H7 (cell line): ENCODE measurements around the gene HNRNPK. TPM values are rescaled to one million over a fixed set of nuclear protein-coding genes. Genes with fewer than 3 reads are reported as not detected.

Source experiments
- DNase-seq: peaks from one replicate; pipeline ENCODE4 v3.0.0; 2012
- H3K27me3 ChIP-seq: 2 replicates; pipeline ENCODE4 v1.6.0; 2011; ENCODE audit warnings: mild to moderate bottlenecking, low read length; ENCODE audit not compliant: control insufficient read depth, insufficient read depth
- H3K36me3 ChIP-seq: replicated peaks from 2 replicates; pipeline ENCODE4 v1.5.1; 2011; ENCODE audit warnings: low read length; ENCODE audit not compliant: control insufficient read depth, insufficient read depth
- H3K4me3 ChIP-seq: 2 replicates; pipeline ENCODE4 v1.5.1; 2011; ENCODE audit warnings: low read depth, mild to moderate bottlenecking, control low read depth, low read length, moderate library complexity; ENCODE audit not compliant: insufficient read depth
- total RNA-seq: library from RNA; depleted of rRNA; stranded (reverse); fragments of >200 nt; shearing (Covaris generic); gene quantifications from 2 replicates; pipeline ENCODE4 v1.2.3, GENCODE V29; 2014; rRNA removed

HNRNPK gene
- 572 and 604 TPM in 2 replicates for total RNA-seq

- peak; percentile 99 for DNase-seq
- no peaks in the 10 kb centered on the region for H3K27me3 ChIP-seq
- peak within 1 kb of the TSS; percentile 97 for H3K4me3 ChIP-seq
- peaks cover 24% of the 10 kb centered on the region for H3K36me3 ChIP-seq
Measured at GRCh38 chr9:83979812-83980394, at the start of gene HNRNPK. HNRNPK (minus strand) TSS chr9:83980215; CDS start chr9:83978252, 1,963 bp downstream.

- Histone ChIP-seq H3K4me3 (no peak overlapping the region), H3K36me3 (no peaks in the 10 kb centered on the region), H3K27me3 (no peaks in the 10 kb centered on the region)
- no peak for DNase-seq
Measured at GRCh38 chr9:84027201-84027600, 47.2 kb upstream of the HNRNPK start.

DNA sequence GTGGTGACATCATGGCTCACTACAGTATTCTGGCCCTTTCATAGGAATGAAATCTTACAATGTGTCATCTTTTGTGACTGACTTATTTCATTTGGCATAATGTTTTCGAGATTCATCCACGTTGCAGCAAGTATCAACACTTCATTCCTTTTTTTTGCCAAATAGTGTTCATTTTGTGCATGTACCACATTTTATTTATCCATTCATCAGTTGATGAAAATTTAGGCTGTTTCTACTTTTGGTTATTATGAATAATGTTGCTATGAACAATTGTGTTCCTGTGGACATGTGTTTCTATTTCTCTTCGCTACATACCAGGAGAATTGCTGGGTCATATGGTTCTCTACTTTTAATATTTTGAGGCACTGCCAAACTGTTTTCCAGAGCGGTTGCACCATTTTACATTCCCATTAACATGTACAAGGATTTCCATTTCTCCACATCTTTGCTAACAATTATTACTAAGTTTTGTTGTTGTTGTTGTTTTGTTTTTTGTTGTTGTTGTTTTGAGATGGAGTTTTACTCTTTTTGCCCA is 44.1 kb upstream of the HNRNPK start:
- no peaks in the 10 kb centered on the region for H3K27me3 ChIP-seq
- no peak overlapping the region for H3K4me3 ChIP-seq
- no peak for DNase-seq
- H3K36me3 ChIP-seq, result no peaks in the 10 kb centered on the region

DNA sequence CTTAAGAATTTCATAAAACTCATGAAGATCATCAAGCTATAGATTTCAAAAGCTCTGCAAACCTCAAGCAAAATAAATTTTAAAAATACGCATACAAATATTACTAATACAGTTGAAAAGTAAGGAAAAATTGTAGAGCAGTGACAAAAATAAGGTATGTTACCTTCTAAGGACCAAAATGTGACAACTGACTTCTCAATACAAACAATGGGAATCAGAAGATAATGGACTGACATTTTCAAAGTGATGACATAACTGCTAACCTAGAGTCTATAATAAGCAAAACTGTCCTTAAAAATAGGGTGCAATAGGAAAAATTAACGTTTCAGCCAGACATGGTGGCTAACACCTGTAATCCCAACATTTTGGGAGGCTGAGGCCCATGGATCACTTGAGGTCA is 27.6 kb upstream of the HNRNPK start:
- Histone ChIP-seq H3K27me3 (no peaks in the 10 kb centered on the region), H3K36me3 (no peaks in the 10 kb centered on the region; the same call in 1 of the 2 replicates), H3K4me3 (no peak overlapping the region)
- DNase-seq, result no peak

- H3K27me3 ChIP-seq, result no peaks in the 10 kb centered on the region
- DNase-seq, result no peak
Measured at GRCh38 chr9:84003246-84003645, 23.2 kb upstream of the HNRNPK start.

GRCh38 chr9:84002344-84002743 is 22.3 kb upstream of the HNRNPK start:
- no peak overlapping the region for H3K4me3 ChIP-seq
- peaks cover 2% of the 10 kb centered on the region for H3K36me3 ChIP-seq
- DNase-seq, result no peak
- H3K27me3 ChIP-seq, result no peaks in the 10 kb centered on the region

More at GRCh38 chr9:84003246-84003645, 23.2 kb upstream of the HNRNPK start:
- peaks cover 2% of the 10 kb centered on the region for H3K36me3 ChIP-seq
- H3K4me3 ChIP-seq, result no peak overlapping the region

DNA sequence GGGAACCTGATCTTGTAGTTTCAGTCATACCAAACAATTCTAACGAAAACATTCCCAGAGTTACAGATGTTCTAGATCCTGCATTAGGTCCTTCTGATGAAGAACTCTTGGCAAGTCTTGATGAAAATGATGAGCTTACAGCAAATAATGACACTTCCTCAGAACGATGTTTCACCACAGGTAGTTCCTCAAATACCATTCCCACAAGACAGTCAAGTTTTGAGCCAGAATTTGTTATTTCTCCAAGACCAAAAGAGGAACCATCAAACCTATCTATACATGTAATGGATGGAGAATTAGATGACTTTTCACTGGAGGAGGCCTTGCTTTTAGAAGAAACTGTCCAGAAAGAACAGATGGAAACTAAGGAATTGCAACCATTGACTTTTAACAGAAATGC is 21.6 kb upstream of the HNRNPK start:
- H3K27me3 ChIP-seq, result no peaks in the 10 kb centered on the region
- DNase-seq, result no peak
- H3K36me3 ChIP-seq, result peaks cover 2% of the 10 kb centered on the region
- H3K4me3 ChIP-seq, result no peak overlapping the region

- Histone ChIP-seq H3K4me3 (no peak overlapping the region), H3K36me3 (peaks cover 2% of the 10 kb centered on the region), H3K27me3 (no peaks in the 10 kb centered on the region)
- DNase-seq, result no peak
Measured at GRCh38 chr9:84000186-84000585, 20.2 kb upstream of the HNRNPK start.

- no peak for DNase-seq
- Histone ChIP-seq H3K36me3 (peaks cover 2% of the 10 kb centered on the region), H3K4me3 (no peak overlapping the region), H3K27me3 (no peaks in the 10 kb centered on the region)
Measured at GRCh38 chr9:83999141-83999918, 19.3 kb upstream of the HNRNPK start.

GRCh38 chr9:83996126-83996525 is 16.1 kb upstream of the HNRNPK start:
- Histone ChIP-seq H3K27me3 (no peaks in the 10 kb centered on the region), H3K36me3 (no peaks in the 10 kb centered on the region; the same call in 1 of the 2 replicates), H3K4me3 (no peak overlapping the region)
- no peak for DNase-seq

DNA sequence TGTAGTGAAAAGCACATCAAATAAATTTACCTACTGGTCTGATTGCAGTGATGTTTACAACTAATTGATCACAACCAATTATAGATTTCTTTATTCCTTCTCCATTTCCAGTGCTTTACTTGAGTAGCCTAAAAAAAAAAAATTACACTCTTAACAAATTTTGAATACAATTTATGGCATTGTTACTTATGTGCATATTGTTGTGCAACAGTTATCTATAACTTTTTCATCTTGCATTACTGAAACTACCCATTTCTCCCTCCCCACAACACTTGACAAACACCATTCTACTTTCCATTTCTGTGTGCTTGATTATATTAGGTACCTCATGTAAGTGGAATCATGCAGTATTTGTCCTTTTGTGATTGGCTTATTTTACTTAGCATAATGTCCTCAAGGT is 12.9 kb upstream of the HNRNPK start:
- no peaks in the 10 kb centered on the region; the same call in none of the 2 replicates for H3K36me3 ChIP-seq
- no peaks in the 10 kb centered on the region for H3K27me3 ChIP-seq
- H3K4me3 ChIP-seq, result no peak overlapping the region
- DNase-seq, result no peak

DNA sequence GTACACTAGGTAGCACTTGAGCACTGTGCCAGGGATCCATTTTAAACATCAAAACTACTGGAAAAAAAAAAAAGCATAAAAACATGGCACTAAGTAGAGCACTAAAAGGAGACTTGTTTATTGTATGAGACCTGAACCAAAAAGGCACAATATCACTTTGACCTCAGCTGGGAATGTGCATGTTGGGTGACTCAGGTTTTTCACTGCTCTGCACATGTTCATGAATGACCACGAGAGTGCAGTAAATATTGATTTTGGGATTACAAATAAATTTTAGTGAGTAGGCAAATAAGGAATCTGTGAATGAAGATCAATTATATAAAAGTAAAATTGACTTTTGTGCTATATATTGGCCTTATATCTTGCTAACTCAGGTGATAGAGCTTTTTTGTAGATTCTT is 12.4 kb upstream of the HNRNPK start:
- Histone ChIP-seq H3K36me3 (no peaks in the 10 kb centered on the region; the same call in none of the 2 replicates), H3K4me3 (no peak overlapping the region), H3K27me3 (no peaks in the 10 kb centered on the region)
- DNase-seq, result no peak

GRCh38 chr9:83991355-83991754 is 11.3 kb upstream of the HNRNPK start:
- Histone ChIP-seq H3K27me3 (no peaks in the 10 kb centered on the region), H3K4me3 (no peak overlapping the region), H3K36me3 (no peaks in the 10 kb centered on the region; the same call in none of the 2 replicates)
- no peak for DNase-seq

DNA sequence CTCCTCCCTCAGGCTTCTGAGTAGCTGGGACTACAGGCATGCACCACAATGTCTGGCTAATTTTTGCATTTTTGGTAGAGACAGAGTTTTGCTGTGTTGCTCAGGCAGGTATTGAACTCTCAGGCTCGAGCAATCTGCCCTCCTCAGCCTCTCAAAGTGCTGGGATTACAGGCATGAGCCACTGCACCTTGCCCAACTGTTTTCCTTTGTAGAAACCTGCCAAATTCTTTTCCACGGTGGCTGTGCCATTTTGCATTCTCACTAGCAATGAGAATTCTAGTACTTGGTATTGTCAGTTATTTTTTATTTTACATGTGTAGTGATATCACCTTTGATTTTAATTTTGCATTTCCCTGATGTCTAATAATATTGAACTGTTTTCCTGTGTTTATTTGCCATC is 8.4 kb upstream of the HNRNPK start:
- H3K36me3 ChIP-seq, result no peaks in the 10 kb centered on the region; the same call in none of the 2 replicates

GRCh38 chr9:83987402-83987791 is 7.4 kb upstream of the HNRNPK start:
- no peak for DNase-seq
- Histone ChIP-seq H3K4me3 (no peak overlapping the region), H3K27me3 (no peaks in the 10 kb centered on the region), H3K36me3 (no peaks in the 10 kb centered on the region; the same call in none of the 2 replicates)

More for the DNA sequence above, 8.4 kb upstream of the HNRNPK start:
- DNase-seq, result no peak
- no peaks in the 10 kb centered on the region for H3K27me3 ChIP-seq
- no peak overlapping the region for H3K4me3 ChIP-seq
